ENCODE measurements around the gene ABLIM3.

- TF ChIP-seq POLR2A (IDR thresholded peaks at IDR 0.05), result no peak
- TF ChIP-seq, protein P1, sequence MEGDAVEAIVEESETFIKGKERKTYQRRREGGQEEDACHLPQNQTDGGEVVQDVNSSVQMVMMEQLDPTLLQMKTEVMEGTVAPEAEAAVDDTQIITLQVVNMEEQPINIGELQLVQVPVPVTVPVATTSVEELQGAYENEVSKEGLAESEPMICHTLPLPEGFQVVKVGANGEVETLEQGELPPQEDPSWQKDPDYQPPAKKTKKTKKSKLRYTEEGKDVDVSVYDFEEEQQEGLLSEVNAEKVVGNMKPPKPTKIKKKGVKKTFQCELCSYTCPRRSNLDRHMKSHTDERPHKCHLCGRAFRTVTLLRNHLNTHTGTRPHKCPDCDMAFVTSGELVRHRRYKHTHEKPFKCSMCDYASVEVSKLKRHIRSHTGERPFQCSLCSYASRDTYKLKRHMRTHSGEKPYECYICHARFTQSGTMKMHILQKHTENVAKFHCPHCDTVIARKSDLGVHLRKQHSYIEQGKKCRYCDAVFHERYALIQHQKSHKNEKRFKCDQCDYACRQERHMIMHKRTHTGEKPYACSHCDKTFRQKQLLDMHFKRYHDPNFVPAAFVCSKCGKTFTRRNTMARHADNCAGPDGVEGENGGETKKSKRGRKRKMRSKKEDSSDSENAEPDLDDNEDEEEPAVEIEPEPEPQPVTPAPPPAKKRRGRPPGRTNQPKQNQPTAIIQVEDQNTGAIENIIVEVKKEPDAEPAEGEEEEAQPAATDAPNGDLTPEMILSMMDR (IDR thresholded peaks at IDR 0.05), result peak in 3 of 4 experiments; percentile 22 to 51 (median 23)
Observed at GRCh38 chr5:149265597-149265996, 124.3 kb downstream of the ABLIM3 start.
